HS-27A (cell line): ENCODE measurements around the gene ZMYND8.
"Not testable (repeated sequence)": the region's sequence is repeated elsewhere in the genome, so short reads cannot be mapped to it uniquely, and the experiment has no call there.

Experiments used
- DNase-seq: peaks from one replicate; pipeline ENCODE4 v3.0.0-alpha.2; 2012; ENCODE audit warnings: low read depth, missing footprints

The ZMYND8 gene

GRCh38 chr20:47310729-47311128 is 45.8 kb downstream of the ZMYND8 start:
- DNase-seq: no peak

- no peak for DNase-seq
Measured at GRCh38 chr20:47309806-47310426, 46.6 kb downstream of the ZMYND8 start.

- no peak for DNase-seq
Measured at GRCh38 chr20:47309394-47309793, 47.1 kb downstream of the ZMYND8 start.

- not testable (repeated sequence) for DNase-seq
Measured at GRCh38 chr20:47307569-47307968, 48.9 kb downstream of the ZMYND8 start.

GRCh38 chr20:47306755-47307370 is 49.6 kb downstream of the ZMYND8 start:
- DNase-seq: no peak

- DNase-seq: no peak
Measured at GRCh38 chr20:47306095-47306494, 50.4 kb downstream of the ZMYND8 start.

- no peak for DNase-seq
Measured at GRCh38 chr20:47305667-47306066, 50.8 kb downstream of the ZMYND8 start.

GRCh38 chr20:47304287-47304686 is 52.2 kb downstream of the ZMYND8 start:
- no peak for DNase-seq

GRCh38 chr20:47303736-47304135 is 52.8 kb downstream of the ZMYND8 start:
- no peak for DNase-seq

- no peak for DNase-seq
Measured at GRCh38 chr20:47300071-47300470, 56.4 kb downstream of the ZMYND8 start.

GRCh38 chr20:47298624-47299023 is 57.9 kb downstream of the ZMYND8 start:
- DNase-seq: no peak

- no peak for DNase-seq
Measured at GRCh38 chr20:47297746-47298145, 58.8 kb downstream of the ZMYND8 start.

GRCh38 chr20:47296950-47297349 is 59.5 kb downstream of the ZMYND8 start:
- DNase-seq: no peak

- DNase-seq: no peak
Measured at GRCh38 chr20:47295921-47296426, 60.5 kb downstream of the ZMYND8 start.

- no peak for DNase-seq
Measured at GRCh38 chr20:47295129-47295813, 61.2 kb downstream of the ZMYND8 start.

- DNase-seq: no peak
Measured at GRCh38 chr20:47293631-47294030, 62.9 kb downstream of the ZMYND8 start.

- no peak for DNase-seq
Measured at GRCh38 chr20:47292581-47292980, 63.9 kb downstream of the ZMYND8 start.

GRCh38 chr20:47290666-47291430 is 65.7 kb downstream of the ZMYND8 start:
- no peak for DNase-seq

GRCh38 chr20:47290008-47290407 is 66.5 kb downstream of the ZMYND8 start:
- DNase-seq: no peak

- DNase-seq: no peak
Measured at GRCh38 chr20:47289096-47289495, 67.4 kb downstream of the ZMYND8 start.

- not testable (repeated sequence) for DNase-seq
Measured at GRCh38 chr20:47288530-47288929, 68.0 kb downstream of the ZMYND8 start.

GRCh38 chr20:47287609-47288144 is 68.8 kb downstream of the ZMYND8 start:
- no peak for DNase-seq
